Limb (tissue), 2 donors: ENCODE results near the gene GTF2I.
"Not testable (repeated sequence)": the region's sequence is repeated elsewhere in the genome, so short reads cannot be mapped to it uniquely, and the experiment has no call there.

Experiments
- DNase-seq, 2 donors: peaks; one replicate each; pipeline ENCODE4 v3.0.0-alpha.2; 2016; ENCODE audit errors: extremely low spot score in 2 of 2

Gene GTF2I

GRCh38 chr7:74709880-74710671 is 52.6 kb downstream of the GTF2I start:
- no peak for DNase-seq

GRCh38 chr7:74713567-74713966 is 56.0 kb downstream of the GTF2I start:
- DNase-seq: no peak

GRCh38 chr7:74717889-74718288 is 60.4 kb downstream of the GTF2I start:
- DNase-seq: no peak

GRCh38 chr7:74718336-74718735 is 60.8 kb downstream of the GTF2I start:
- no peak for DNase-seq

DNA sequence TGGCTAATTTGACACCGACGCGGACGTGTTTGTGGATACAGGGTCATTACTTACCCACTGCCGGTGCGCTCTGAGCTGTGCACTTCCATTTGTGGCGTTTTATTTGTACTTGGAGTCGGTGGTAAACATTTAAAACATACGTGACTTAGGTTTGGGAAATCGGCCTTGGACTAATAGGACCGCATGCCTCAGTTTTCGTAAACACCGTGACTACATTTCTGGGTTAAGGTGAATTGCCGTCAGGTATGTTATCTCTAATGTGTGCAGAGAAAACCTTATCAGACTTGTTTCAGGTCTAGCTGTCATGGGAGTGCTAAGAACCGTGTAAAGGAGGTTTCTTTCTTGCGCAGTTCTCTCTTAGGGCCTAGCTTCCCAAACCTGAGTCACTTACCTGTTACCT is 64.6 kb downstream of the GTF2I start:
- DNase-seq: no peak

DNA sequence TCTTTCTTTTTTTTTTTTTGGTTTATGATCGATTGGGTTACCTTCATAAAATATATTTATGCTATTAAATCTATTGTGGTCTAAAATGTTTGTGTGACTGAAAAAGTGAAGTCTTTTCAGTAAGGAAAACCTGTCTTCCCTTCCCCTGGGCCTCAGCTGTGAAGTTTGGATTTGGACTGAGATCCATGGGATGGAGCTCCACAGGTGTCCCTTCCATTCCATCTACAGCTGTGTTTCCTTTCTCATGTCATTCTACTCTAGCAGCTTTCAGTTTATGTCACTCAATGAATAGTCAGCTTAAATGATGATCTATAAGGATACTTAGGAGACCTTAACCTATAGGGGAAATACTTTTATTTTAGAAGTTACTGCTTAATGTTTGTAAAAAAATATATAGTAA is 68.3 kb downstream of the GTF2I start:
- DNase-seq: no peak

GRCh38 chr7:74726309-74727101 is 69.0 kb downstream of the GTF2I start:
- DNase-seq: no peak

DNA sequence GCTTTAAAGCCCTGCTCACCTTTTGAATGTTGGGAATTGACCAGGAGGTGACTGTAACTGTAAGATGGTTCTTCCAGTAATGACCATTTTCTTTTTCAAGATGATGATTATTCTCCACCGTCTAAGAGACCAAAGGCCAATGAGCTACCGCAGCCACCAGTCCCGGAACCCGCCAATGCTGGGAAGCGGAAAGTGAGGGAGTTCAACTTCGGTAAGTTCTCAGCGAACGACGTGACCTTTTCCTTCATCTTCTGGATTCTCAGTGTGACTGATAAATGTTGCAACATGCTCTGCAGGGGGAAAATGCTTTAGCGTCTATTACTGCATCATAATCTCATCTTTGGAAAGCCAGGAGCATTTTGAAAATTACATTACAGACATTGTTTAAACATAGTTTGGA is 71.2 kb downstream of the GTF2I start:
- DNase-seq: not testable (repeated sequence)

DNA sequence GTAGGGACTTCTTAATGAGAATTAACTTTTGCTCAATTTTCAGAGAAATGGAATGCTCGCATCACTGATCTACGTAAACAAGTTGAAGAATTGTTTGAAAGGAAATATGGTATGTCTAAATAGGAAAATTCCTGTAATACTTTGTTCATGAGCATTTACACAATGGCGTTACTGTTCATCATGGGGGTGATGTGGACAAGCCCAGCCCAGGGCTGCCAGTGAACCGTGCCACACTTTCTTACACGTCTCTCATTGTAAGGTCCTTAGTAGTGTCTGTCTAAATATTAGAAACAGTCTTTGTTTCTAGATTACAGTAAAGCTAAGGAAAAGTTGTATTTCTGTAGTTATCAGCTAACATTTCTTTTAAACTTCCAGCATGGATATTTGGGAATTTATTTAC is 72.7 kb downstream of the GTF2I start:
- not testable (repeated sequence) for DNase-seq

DNA sequence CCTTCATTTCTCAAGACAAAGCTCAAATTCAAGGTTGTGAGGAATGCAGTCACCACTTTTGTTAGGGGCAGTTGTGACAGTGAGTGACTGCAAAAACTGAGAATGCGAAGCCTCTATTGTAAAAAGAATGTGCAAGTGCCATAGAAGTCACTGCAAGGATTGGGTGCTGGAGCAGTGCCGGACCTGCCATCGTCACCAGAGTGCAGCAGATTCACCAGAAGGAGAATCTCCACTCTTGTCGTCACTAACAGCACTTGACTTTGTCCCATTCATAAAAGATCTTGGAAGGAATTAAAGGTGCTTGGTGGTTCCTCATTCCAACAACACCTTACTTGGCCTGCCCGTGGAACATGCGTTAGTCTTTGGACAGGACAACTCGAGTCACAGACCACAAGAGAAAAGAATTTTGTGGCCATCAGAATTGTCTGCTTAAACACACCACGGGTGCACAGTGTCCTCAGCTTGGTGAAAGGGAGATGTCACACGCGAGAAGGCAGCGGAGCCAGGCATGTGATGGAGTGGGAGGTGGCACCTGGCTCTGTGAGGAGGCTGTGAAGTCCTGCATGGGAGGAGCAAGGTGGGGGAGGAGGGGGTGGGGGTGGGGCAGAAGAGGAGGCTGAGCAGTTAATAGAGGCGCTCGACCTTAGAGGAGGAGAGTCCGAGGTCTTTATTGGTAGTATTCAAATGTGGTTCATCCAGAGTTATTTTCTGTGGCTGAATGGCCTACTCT is 82.6 kb downstream of the GTF2I start:
- not testable (repeated sequence) for DNase-seq

DNA sequence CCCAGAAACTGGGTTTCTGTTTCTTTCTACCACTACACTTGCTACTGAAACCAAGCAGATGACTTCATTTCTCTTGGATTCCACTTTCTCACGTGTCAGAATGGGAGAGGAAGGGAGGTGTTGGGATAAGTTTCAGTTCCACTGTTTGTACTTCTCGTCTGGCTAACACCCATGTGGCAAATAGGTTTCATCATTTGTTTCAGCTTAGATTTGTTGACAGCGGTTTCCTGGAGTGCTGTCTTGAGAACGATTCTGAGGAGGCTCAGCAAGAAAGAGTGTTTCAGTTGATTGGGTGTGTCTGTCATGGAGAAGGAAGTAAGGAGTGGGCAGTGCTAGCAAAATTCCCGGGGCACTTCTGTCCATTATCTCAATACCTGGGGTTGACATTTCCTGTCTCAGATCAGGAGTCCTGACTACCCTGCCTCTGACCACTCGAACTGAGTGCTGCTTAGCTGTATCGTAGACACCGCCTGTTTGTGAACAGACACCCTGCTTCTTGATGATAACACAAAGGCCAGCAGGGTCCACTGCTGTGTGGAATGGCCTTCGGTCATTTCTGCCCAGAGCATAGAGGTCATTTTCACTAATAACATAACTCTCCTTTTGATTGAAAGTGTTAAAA is 86.5 kb downstream of the GTF2I start:
- DNase-seq: not testable (repeated sequence)

DNA sequence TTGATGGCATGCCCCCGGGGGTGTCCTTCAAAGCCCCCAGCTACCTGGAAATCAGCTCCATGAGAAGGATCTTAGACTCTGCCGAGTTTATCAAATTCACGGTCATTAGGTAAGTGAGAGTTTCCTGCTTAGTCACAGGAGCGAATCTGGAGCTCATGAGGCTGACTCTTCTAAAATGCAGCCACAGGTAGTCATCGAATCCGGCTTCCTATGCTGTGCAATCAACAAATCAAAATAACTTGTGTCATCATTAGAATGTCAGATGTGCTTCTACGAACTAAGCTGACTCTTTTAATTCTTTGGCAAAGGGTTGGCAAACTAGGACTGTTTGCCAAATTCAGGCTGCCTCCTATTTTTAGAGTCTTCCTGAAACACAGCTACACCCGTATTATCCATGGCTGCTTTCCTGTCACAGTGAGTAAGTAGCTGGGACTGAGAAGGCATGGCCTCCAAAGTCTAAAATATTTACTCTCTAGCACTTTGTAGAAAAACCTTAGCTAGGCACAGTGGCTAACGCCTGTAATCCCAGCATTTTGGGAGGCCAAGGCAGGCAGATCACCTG is 96.5 kb downstream of the GTF2I start:
- not testable (repeated sequence) for DNase-seq

DNA sequence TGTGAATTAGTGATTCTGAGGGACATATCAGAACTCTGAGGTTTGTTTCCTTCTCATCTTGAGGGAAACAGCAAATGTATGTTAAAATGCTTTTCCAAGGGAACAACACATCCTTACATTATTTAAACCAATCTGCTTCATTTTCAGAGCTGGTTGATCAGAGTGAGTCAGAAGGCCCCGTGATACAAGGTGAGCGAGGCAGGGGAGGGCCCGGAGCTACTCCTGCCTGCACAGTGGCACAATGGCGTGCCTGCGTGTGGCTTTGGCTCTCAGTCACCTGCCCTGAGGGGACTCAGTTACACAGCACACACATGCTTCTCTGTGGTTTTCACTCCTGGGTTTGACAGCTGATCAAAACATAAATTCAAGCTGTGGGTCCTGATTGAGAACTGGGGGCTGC is 99.2 kb downstream of the GTF2I start:
- DNase-seq: not testable (repeated sequence)

DNA sequence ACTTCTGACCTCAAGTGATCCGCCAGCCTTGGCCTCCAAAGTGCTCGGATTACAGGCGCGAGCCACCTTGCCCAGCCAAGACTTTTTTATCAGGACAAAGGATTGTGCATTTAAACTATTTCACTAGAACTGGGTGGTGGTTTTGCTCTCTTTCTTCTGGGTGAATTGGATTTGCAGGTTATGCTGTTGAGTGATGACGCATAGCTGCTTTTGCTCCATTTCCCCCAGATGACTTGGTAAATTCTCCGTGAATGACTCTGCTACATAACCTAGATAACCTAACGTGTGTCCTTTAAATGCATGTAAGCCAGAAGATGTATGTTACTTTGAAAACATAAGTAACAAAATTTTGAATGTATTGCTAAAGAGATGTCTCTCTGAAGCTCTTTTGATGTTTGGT is 100.8 kb downstream of the GTF2I start:
- DNase-seq: not testable (repeated sequence)

- not testable (repeated sequence) for DNase-seq
These were observed 101.5 kb downstream of the GTF2I start for GRCh38 chr7:74758982-74759381.

DNA sequence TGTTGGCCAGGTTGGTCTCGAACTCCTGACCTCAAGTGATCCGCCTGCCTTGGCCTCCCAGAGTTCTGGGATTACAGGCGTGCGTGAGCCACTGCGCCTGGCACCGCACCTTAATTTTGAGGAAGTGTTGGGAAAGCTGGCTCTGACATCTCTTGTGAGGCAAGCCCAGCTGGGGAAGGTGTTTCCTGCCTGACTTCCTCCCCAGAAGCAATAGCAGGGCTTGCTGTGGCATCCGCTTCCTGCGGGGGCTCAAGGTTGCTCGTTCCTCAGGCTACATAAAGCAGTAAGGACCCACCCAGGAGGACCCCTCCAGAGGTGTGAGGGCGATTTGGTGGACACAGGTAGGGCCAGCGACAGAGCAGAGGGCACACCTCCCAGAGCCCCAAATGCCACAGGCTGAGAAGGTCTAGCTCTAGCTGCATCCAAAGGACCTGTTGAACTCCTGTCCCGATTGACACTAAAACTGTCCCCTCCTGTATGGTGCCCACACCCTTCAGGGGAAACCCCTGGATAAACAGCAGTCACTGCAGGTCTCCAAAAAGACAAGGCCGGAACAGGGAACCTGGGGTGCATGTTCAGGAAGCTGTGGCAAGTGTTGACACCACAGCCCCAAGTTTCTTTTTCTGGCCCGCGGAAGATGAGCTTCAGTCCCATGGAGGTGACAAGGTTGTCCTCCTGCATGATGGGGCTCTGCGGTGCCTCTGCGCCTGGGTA is 107.8 kb downstream of the GTF2I start:
- not testable (repeated sequence) for DNase-seq

- DNase-seq: not testable (repeated sequence)
These were observed 109.0 kb downstream of the GTF2I start for GRCh38 chr7:74766509-74766908.

GRCh38 chr7:74766991-74767390 is 109.5 kb downstream of the GTF2I start:
- DNase-seq: peak in 1 of 2 donors; percentile 17

DNA sequence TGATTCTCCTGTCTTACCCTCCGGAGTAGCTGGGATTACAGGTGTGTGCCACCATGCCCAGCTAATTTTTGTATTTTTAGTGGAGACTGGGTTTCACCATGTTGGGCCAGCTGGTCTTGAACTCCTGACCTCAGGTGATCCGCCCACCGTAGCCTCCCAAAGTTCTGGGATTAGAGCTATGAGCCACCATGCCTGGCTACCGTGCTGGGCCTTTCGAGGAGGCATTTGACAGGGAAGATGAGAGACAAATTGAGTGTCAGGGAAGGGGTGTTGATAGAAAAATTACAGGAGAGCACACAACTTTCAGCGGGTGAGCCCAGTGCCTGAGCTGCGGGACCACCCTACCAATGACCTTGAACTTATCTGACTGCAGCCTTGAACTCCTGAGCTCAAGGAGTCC is 112.5 kb downstream of the GTF2I start:
- DNase-seq: not testable (repeated sequence)

DNA sequence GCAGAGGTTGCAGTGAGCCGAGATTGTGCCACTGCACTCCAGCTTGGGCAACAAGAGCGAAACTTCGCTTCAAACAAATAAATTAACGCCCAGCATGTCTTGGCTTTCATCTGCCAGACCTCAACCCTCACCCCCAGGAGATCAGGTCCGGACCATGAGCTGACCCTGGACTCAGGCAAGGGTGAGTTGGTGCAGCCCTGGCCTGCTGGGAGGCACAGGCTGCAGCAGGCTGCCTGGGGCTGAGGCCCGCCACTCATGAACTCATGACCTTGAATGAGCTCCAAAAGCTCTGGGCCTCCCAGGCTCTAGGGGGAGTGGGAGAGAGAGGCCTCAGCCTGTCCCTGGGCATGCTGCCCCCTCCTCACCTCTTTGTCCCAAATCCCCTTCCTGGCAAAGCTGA is 114.6 kb downstream of the GTF2I start:
- not testable (repeated sequence) for DNase-seq
